ENCODE data around the gene COX7A1. TPM values are rescaled to one million over a fixed set of nuclear protein-coding genes. Genes with fewer than 3 reads are reported as not detected.

COX7A1 gene
- total RNA-seq, 1 experiment from 2014 or later: 0.70 TPM

GRCh38 chr19:36144624-36145023, 7.6 kb downstream of the COX7A1 start:
- peaks cover 9% of the 10 kb centered on the region for H3K4me1 Mint-ChIP-seq
- H3K9me3 Mint-ChIP-seq: no peaks in the 10 kb centered on the region
- no peak overlapping the region for H3K4me3 Mint-ChIP-seq
- TF ChIP-seq HMGA2 (CRISPR knock-in tag; IDR thresholded peaks at IDR 0.05): no peak
- TF ChIP-seq CREB1 (CRISPR knock-in tag; IDR thresholded peaks at IDR 0.05): no peak
- no peak for TF ChIP-seq ARID4B (CRISPR knock-in tag; IDR thresholded peaks at IDR 0.05; ENCODE audit: borderline replicate concordance)
- TF ChIP-seq ZNF121 (CRISPR knock-in tag; IDR thresholded peaks at IDR 0.05): no peak
- TF ChIP-seq ZNF532 (CRISPR knock-in tag; IDR thresholded peaks at IDR 0.05; ENCODE audit: borderline replicate concordance): no peak
- no peak for TF ChIP-seq GTF2I (CRISPR knock-in tag; conservative IDR thresholded peaks at IDR 0.05)
- no peak for TF ChIP-seq GABPB1 (CRISPR knock-in tag; IDR thresholded peaks at IDR 0.05)
- TF ChIP-seq ZBTB43 (CRISPR knock-in tag; IDR thresholded peaks at IDR 0.05): no peak
- TF ChIP-seq SMAD4 (CRISPR knock-in tag; IDR thresholded peaks at IDR 0.05): no peak
- TF ChIP-seq IRF1 (CRISPR knock-in tag; IDR thresholded peaks at IDR 0.05): no peak
- TF ChIP-seq NR3C1 (CRISPR knock-in tag; conservative IDR thresholded peaks at IDR 0.05; ENCODE audit: low read depth): no peak
- TF ChIP-seq NR2C2 (CRISPR knock-in tag; IDR thresholded peaks at IDR 0.05): no peak
- TF ChIP-seq HMGXB4 (CRISPR knock-in tag; IDR thresholded peaks at IDR 0.05): no peak
- no peak overlapping the region for H3K27ac Mint-ChIP-seq
- H3K27me3 Mint-ChIP-seq (ENCODE audit: low read depth): no peaks in the 10 kb centered on the region; the same call in 1 of the 2 replicates
- ChIA-PET CTCF (no interaction called here), POLR2A (no interaction called here)
- ATAC-seq (no peak), DNase-seq (ENCODE audit: low spot score) (no peak)
- H3K36me3 Mint-ChIP-seq: peaks cover 62% of the 10 kb centered on the region

- no peaks in the 10 kb centered on the region; the same call in 1 of the 2 replicates for H3K27me3 Mint-ChIP-seq (ENCODE audit: low read depth)
- ChIA-PET CTCF (no interaction called here), POLR2A (no interaction called here)
- peaks cover 9% of the 10 kb centered on the region for H3K4me1 Mint-ChIP-seq
- no peaks in the 10 kb centered on the region for H3K9me3 Mint-ChIP-seq
- H3K27ac Mint-ChIP-seq: no peak overlapping the region
- peak overlapping the region; percentile 29; the same call in 1 of the 2 replicates for H3K4me3 Mint-ChIP-seq
- H3K36me3 Mint-ChIP-seq: peaks cover 47% of the 10 kb centered on the region
- ATAC-seq (no peak), DNase-seq (ENCODE audit: low spot score) (no peak)
- no peak for TF ChIP-seq NFE2L1 (CRISPR knock-in tag; IDR thresholded peaks at IDR 0.05)
- TF ChIP-seq OVOL2 (CRISPR knock-in tag; IDR thresholded peaks at IDR 0.05; ENCODE audit: borderline replicate concordance): no peak
- no peak for TF ChIP-seq NR1H2 (CRISPR knock-in tag; IDR thresholded peaks at IDR 0.05)
- no peak for TF ChIP-seq PRDM15 (CRISPR knock-in tag; IDR thresholded peaks at IDR 0.05)
- no peak for TF ChIP-seq ELF4 (CRISPR knock-in tag; IDR thresholded peaks at IDR 0.05; ENCODE audit: low read depth)
- no peak for TF ChIP-seq USF2 (CRISPR knock-in tag; IDR thresholded peaks at IDR 0.05)
- no peak for TF ChIP-seq JUN (CRISPR knock-in tag; IDR thresholded peaks at IDR 0.05)
These were observed 9.8 kb downstream of the COX7A1 start for GRCh38 chr19:36142496-36142895.
